HG02642 (cell line): ENCODE results near the gene SWT1.
A peak's percentile ranks its signal among the peaks of the same experiment; 100 is the strongest.
"Not testable (repeated sequence)": the region's sequence is repeated elsewhere in the genome, so short reads cannot be mapped to it uniquely, and the experiment has no call there.

Experiments used
- ATAC-seq: cut with Tn5 transposase; IDR thresholded peaks from one replicate; pipeline ENCODE4 v1.9.1; 2021; ENCODE audit warnings: mild to moderate bottlenecking; ENCODE audit not compliant: unreplicated experiment, poor library complexity

Gene SWT1

GRCh38 chr1:185317034-185317885 lies 160.3 kb downstream of the SWT1 start, which contains the start of gene IVNS1ABP:
Gene IVNS1ABP (minus strand): TSS chr1:185317243. CDS start chr1:185309493, 7,750 bp downstream.
- peak; percentile 77 for ATAC-seq

- ATAC-seq, result peak; percentile 32
Observed at GRCh38 chr1:185317886-185318310, 160.9 kb downstream of the SWT1 start.

- ATAC-seq, result no peak
Observed at GRCh38 chr1:185318431-185319138, 161.6 kb downstream of the SWT1 start.

- no peak for ATAC-seq
Observed at GRCh38 chr1:185319139-185319475, 162.1 kb downstream of the SWT1 start.

GRCh38 chr1:185321104-185321503 lies 164.1 kb downstream of the SWT1 start:
- not testable (repeated sequence) for ATAC-seq

- not testable (repeated sequence) for ATAC-seq
Observed at GRCh38 chr1:185321653-185322221, 164.8 kb downstream of the SWT1 start.

GRCh38 chr1:185322636-185323035 lies 165.7 kb downstream of the SWT1 start:
- ATAC-seq, result no peak

GRCh38 chr1:185324118-185324517 lies 167.2 kb downstream of the SWT1 start:
- ATAC-seq, result no peak

GRCh38 chr1:185325413-185325812 lies 168.4 kb downstream of the SWT1 start:
- ATAC-seq, result no peak

GRCh38 chr1:185328255-185328654 lies 171.3 kb downstream of the SWT1 start:
- no peak for ATAC-seq

GRCh38 chr1:185334182-185334581 lies 177.2 kb downstream of the SWT1 start:
- no peak for ATAC-seq

- ATAC-seq, result no peak
Observed at GRCh38 chr1:185337246-185337645, 180.3 kb downstream of the SWT1 start.

- ATAC-seq, result peak; percentile 94
Observed at GRCh38 chr1:185338719-185339622, 182.0 kb downstream of the SWT1 start.

GRCh38 chr1:185341196-185341781 lies 184.3 kb downstream of the SWT1 start:
- ATAC-seq, result no peak
